Keratinocyte (primary cell): ENCODE data around the gene KLF2. TPM values are rescaled to one million over a fixed set of nuclear protein-coding genes. Genes with fewer than 3 reads are reported as not detected.
A peak's percentile ranks its signal among the peaks of the same experiment; 100 is the strongest.

Experiments used
- DNase-seq: peaks from one replicate; pipeline ENCODE4 v3.0.0-alpha.2; 2011; ENCODE audit warnings: low read depth, missing footprints, low spot score
- FAIRE-seq: peaks from 2 replicates; lab custom pipeline; 2011; peaks lifted over from hg19 to GRCh38; lab: Jason Lieb, UNC
- H2AFZ ChIP-seq: 2 replicates; pipeline ENCODE4 v1.6.0; 2012; ENCODE audit warnings: low read length, control low read depth, inconsistent platforms; ENCODE audit not compliant: control insufficient read depth
- H3K27ac ChIP-seq: 2 replicates; pipeline ENCODE4 v1.5.1; 2011; ENCODE audit warnings: low read length; ENCODE audit not compliant: control insufficient read depth, insufficient read depth
- H3K27me3 ChIP-seq: 3 replicates; pipeline ENCODE4 v1.6.0; 2011; ENCODE audit warnings: low read length; ENCODE audit not compliant: control insufficient read depth, insufficient read depth; ENCODE audit errors: extremely low read depth
- H3K36me3 ChIP-seq, 2 experiments: 2 replicates in 1 of 2; 3 replicates in 1 of 2; pipeline ENCODE4 v1.5.1; 2011; ENCODE audit warnings: low read length in 2 of 2, mild to moderate bottlenecking in 1 of 2; ENCODE audit not compliant: control insufficient read depth in 2 of 2, insufficient read depth in 2 of 2; ENCODE audit errors: extremely low read depth in 1 of 2
- H3K4me1 ChIP-seq: 3 replicates; pipeline ENCODE4 v1.5.1; 2011; ENCODE audit warnings: low read length; ENCODE audit not compliant: control insufficient read depth, insufficient read depth; ENCODE audit errors: extremely low read depth
- H3K4me2 ChIP-seq: 3 replicates; pipeline ENCODE4 v1.6.0; 2011; ENCODE audit warnings: low read depth, low read length; ENCODE audit not compliant: control insufficient read depth, insufficient read depth; ENCODE audit errors: extremely low read depth
- H3K4me3 ChIP-seq, 3 experiments: fragments of 200-600 bp in 1 of 3; sonication (generic) in 1 of 3; 2 replicates in 2 of 3; 3 replicates in 1 of 3; pipeline ENCODE4 v1.5.1; 2011 to 2016; ENCODE audit warnings: low read length in 3 of 3, mild to moderate bottlenecking in 3 of 3, control low read depth in 2 of 3, inconsistent platforms in 1 of 3, low read depth in 1 of 3, mixed read lengths in 1 of 3, mixed run types in 1 of 3, moderate library complexity in 1 of 3; ENCODE audit not compliant: control insufficient read depth in 2 of 3, insufficient read depth in 2 of 3; ENCODE audit errors: extremely low read depth in 1 of 3
- H3K79me2 ChIP-seq: 2 replicates; pipeline ENCODE4 v1.6.0; 2012; ENCODE audit warnings: low read length; ENCODE audit not compliant: control insufficient read depth, insufficient read depth
- H3K9ac ChIP-seq: 3 replicates; pipeline ENCODE4 v1.6.0; 2011; ENCODE audit warnings: low read length; ENCODE audit not compliant: control insufficient read depth, insufficient read depth; ENCODE audit errors: extremely low read depth
- H3K9me1 ChIP-seq: 3 replicates; pipeline ENCODE4 v1.6.0; 2011; ENCODE audit warnings: low read length; ENCODE audit not compliant: control insufficient read depth, insufficient read depth; ENCODE audit errors: extremely low read depth
- H3K9me3 ChIP-seq: 2 replicates; pipeline ENCODE4 v1.5.1; 2012; ENCODE audit warnings: low read depth, low read length; ENCODE audit not compliant: control insufficient read depth
- H4K20me1 ChIP-seq: 3 replicates; pipeline ENCODE4 v1.6.0; 2011; ENCODE audit warnings: low read length; ENCODE audit not compliant: control insufficient read depth, insufficient read depth; ENCODE audit errors: extremely low read depth
- EZH2 ChIP-seq: IDR thresholded peaks from one replicate; pipeline ENCODE4 v1.6.1; 2012; ENCODE audit warnings: inconsistent platforms, mild to moderate bottlenecking, low read length, moderate library complexity
- dilution Hi-C: fragments of 300-500 bp; cut with MboI; formaldehyde crosslinking; loops from one replicate; pipeline ENCODE4 v1.7.0; 2020; ENCODE audit warnings: low sequenced_read_pairs; ENCODE audit not compliant: extremely low pct_ligation_motif_present
- polyA plus RNA-seq, 5 experiments: library from polyadenylated mRNA; depleted of rRNA in 3 of 5; stranded (reverse) in 3 of 5; stranded (forward) in 1 of 5; unstranded in 1 of 5; fragments of >200 nt; gene quantifications; 1 replicate in 1 of 5; 2 replicates in 3 of 5; 3 replicates in 1 of 5; pipeline versions ENCODE4 v1.2.1 to v1.2.3, GENCODE V29; 2011 to 2012; ENCODE audit warnings: missing spikeins in 2 of 5, low read depth in 1 of 5, low replicate concordance in 1 of 5
- TF ChIP-seq, protein P1 (sequence below), 3 experiments: IDR thresholded peaks in 1 of 3; conservative IDR thresholded peaks in 1 of 3; optimal IDR thresholded peaks in 1 of 3; 2 replicates in 2 of 3; 3 replicates in 1 of 3; pipeline versions ENCODE3 to v1.5.1; 2011; ENCODE audit warnings: low read length in 3 of 3, mild to moderate bottlenecking in 3 of 3, moderate library complexity in 2 of 3, control low read depth in 1 of 3, inconsistent platforms in 1 of 3; ENCODE audit not compliant: insufficient read depth in 2 of 3; ENCODE audit errors: extremely low read depth in 1 of 3

Gene KLF2
- polyA plus RNA-seq, 1 donor (not counting 4 experiments of a cell fraction or from before 2014, with no cell fraction given), result not detected

DNA sequence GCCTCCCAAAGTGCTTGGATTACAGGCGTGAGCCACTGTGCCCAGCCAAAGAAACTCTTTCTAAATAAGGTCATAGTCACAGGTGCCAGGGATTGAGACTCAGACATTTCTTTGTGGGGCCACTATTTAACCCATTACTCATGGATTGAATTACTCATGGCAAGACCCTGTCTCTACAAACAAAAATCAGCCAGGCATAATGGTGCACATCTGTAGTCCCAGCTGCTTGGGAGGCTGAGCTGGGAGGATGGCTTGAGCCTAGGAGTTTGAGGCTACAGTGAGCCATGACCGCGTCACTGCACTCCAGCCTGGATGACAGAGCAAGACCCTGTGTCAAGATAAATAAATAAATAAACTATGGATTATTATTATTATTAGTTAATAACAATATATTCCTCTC is 3.6 kb upstream of the KLF2 start:
- H3K9ac ChIP-seq, result no peak overlapping the region
- dilution Hi-C loops, result no loop called here
- H3K4me3 ChIP-seq, result no peak overlapping the region
- H3K4me2 ChIP-seq, result no peak overlapping the region
- H2AFZ ChIP-seq, result no peak overlapping the region
- no peak for DNase-seq
- no peak for FAIRE-seq
- no peaks in the 10 kb centered on the region for H3K36me3 ChIP-seq
- no peaks in the 10 kb centered on the region for H3K9me1 ChIP-seq
- H4K20me1 ChIP-seq, result no peaks in the 10 kb centered on the region
- no peaks in the 10 kb centered on the region for H3K9me3 ChIP-seq
- H3K27ac ChIP-seq, result no peak overlapping the region
- no peak for TF ChIP-seq EZH2
- TF ChIP-seq, protein P1, sequence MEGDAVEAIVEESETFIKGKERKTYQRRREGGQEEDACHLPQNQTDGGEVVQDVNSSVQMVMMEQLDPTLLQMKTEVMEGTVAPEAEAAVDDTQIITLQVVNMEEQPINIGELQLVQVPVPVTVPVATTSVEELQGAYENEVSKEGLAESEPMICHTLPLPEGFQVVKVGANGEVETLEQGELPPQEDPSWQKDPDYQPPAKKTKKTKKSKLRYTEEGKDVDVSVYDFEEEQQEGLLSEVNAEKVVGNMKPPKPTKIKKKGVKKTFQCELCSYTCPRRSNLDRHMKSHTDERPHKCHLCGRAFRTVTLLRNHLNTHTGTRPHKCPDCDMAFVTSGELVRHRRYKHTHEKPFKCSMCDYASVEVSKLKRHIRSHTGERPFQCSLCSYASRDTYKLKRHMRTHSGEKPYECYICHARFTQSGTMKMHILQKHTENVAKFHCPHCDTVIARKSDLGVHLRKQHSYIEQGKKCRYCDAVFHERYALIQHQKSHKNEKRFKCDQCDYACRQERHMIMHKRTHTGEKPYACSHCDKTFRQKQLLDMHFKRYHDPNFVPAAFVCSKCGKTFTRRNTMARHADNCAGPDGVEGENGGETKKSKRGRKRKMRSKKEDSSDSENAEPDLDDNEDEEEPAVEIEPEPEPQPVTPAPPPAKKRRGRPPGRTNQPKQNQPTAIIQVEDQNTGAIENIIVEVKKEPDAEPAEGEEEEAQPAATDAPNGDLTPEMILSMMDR (optimal IDR thresholded peaks at IDR 0.05 in 1 of 3, IDR thresholded peaks at IDR 0.05 in 1 of 3, conservative IDR thresholded peaks at IDR 0.05 in 1 of 3; ENCODE audit: extremely low read depth in 1 of 3, insufficient read depth in 2 of 3, low read length in 3 of 3), result no peak
- H3K4me1 ChIP-seq, result no peaks in the 10 kb centered on the region
- H3K79me2 ChIP-seq, result no peaks in the 10 kb centered on the region
- peaks cover 9% of the 10 kb centered on the region for H3K27me3 ChIP-seq

- dilution Hi-C loops, result no loop called here
- Histone ChIP-seq H3K9me1 (no peaks in the 10 kb centered on the region), H3K4me3 (peak overlapping the region in 2 of 3 experiments; percentile 43 to 62), H3K27ac (no peak overlapping the region), H4K20me1 (no peaks in the 10 kb centered on the region), H3K9me3 (no peaks in the 10 kb centered on the region), H3K79me2 (no peaks in the 10 kb centered on the region), H3K4me1 (peaks cover 6% of the 10 kb centered on the region), H3K36me3 (no peaks in the 10 kb centered on the region), H3K9ac (peak overlapping the region; percentile 58), H2AFZ (peak overlapping the region; percentile 66), H3K4me2 (peak overlapping the region; percentile 66), H3K27me3 (peaks cover 9% of the 10 kb centered on the region)
- FAIRE-seq (no peak), DNase-seq (no peak)
- TF ChIP-seq, protein P1 (optimal IDR thresholded peaks at IDR 0.05 in 1 of 3, IDR thresholded peaks at IDR 0.05 in 1 of 3, conservative IDR thresholded peaks at IDR 0.05 in 1 of 3; ENCODE audit: extremely low read depth in 1 of 3, insufficient read depth in 2 of 3, low read length in 3 of 3), result no peak
- TF ChIP-seq EZH2, result no peak
Measured at GRCh38 chr19:16325161-16325527, 518 bp downstream of the KLF2 start.
